ACHN (cell line): ENCODE results near the gene NGFR.
A peak's percentile ranks its signal among the peaks of the same experiment; 100 is the strongest.
"Not testable (repeated sequence)": the region's sequence is repeated elsewhere in the genome, so short reads cannot be mapped to it uniquely, and the experiment has no call there.

Experiments
- DNase-seq: peaks from one replicate; pipeline ENCODE4 v3.0.0-alpha.2; 2015
- in situ Hi-C: cut with HindIII; loops from 2 replicates; pipeline ENCODE4 v1.10.0; 2017; ENCODE audit warnings: low sequenced_read_pairs, low pct_ligation_motif_present, low pct_unique_long_range_greater_than_20kb

NGFR gene

GRCh38 chr17:49489348-49489747, 5.7 kb upstream of the NGFR start:
- no peak for DNase-seq
- in situ Hi-C loops = no loop called here

DNA sequence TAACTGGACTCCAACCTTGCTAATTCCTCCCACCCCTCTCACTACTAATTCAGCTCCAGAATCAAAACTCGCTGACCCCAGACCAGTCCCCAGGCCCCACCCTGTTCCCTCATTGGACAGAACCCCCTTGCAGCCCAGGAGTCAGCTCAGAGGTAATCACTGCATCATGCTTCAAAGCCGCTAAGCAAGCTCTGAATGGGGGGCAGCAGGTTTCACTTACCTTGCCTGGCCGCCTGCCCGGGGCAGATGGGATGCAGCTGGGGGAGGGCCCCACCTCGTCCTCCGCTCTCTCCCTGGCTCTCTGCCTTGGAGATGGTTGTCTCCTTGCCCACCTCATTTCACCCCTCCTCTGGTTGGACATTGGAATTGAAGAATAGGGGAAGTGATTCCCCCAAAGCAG, 4.8 kb upstream of the NGFR start:
- DNase-seq = no peak
- in situ Hi-C loops = no loop called here

DNA sequence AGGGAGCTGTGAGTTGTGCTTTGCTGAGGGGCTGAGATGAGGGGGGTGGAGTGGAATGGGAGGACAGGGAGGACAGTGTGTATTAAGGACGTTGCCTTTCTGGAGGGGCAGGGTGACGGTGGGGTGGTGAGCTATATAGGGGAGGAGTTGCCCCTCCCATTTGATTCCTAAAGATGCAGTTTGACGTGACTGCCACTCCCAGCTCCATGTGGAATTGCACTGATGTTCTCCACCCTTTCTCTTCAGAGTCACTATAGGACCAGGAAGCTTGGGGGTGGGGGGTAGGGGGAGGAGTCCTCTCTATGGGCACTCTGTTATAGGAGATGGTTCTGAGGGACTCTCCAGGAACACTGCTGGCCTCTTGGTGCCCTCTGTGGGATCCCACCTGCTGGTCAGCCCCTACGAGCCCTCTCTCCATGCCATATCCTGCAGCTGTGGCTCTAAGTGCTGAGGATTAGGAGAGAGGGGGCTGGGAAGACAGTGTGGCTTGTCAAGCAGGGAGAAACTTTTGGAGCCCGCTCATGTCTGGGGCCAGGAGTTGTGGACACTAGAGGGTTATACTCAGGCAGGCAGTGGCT, 3.8 kb upstream of the NGFR start:
- DNase-seq = no peak
- in situ Hi-C loops = no loop called here

DNA sequence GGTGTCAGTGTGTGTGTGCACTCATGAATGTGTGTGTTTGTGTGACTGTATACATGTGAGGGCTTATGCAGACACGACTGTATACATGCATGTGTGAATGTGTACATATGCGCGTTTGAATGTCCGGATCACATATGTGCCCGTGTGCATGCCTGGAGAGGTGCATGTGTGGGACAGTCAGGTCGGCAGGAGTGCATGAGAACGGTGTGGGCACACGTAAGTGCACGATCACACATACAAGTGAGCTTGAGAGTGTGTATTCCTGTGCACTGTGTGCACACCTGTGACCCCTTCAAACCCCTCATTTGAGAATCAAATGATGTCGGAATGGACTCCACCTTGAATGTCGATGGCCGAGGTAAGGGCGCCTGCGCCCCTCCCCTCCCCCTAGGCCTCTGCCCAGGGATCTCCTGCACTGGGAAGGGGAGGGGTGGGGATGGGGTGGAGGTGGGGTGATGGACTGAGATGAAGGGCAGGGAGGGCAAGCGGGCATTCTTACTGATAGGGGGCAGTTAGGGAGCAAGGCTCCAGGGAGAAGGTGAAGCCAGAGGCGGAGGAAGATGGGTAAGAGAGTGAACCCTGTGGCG, 601 bp upstream of the NGFR start:
- in situ Hi-C loops = no loop called here
- no peak for DNase-seq

GRCh38 chr17:49495842-49496182, 719 bp downstream of the NGFR start:
- in situ Hi-C loops = no loop called here

GRCh38 chr17:49496183-49496866, 1.2 kb downstream of the NGFR start:
- in situ Hi-C loops = no loop called here
- DNase-seq = peak; percentile 67

More at GRCh38 chr17:49495842-49496182, 719 bp downstream of the NGFR start:
- no peak for DNase-seq

GRCh38 chr17:49496867-49497147, 1.7 kb downstream of the NGFR start:
- DNase-seq = no peak
- in situ Hi-C loops = no loop called here

DNA sequence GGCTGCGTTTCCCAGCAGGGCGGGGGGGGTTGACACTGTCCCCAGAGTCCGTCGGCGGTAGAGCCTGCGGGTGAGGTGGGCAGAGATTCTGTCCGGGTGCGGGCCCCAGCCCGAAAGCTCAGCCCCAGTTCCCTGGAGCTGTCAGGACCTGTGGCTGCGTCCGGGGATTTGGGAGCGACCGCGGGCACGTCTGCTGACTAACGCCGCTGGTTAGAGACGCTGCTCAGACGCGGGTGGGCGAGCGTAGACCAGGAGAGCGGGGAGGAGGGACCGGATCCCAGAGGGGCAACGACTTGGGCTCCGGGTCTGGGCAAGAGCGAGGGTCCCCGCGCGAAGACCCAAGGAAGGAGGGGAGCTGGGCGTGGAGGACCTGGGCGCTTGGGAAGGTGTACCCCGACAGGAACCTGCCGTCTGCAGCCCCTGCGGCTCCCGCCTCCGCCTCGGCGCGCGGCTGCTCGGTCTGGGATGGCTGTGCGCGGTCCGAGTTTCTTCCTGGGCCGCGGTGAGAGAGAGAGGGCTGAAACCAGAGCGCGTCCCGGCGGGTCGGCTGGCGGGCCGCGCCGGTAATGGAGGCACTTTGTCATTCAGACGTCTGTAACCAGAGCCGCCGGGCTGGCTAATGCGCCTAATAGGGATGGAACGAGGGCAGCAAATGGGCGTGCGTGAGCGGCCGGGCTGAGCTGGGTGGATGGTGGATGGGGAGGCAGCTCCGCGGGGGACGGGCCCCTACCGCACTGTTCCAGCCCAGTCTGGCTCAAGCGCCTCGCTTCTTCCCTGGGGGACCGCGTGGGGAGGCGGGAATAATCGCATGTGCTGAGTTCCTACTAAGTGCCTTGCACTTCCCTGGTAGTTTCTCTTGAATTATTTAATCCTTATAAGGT, 2.3 kb downstream of the NGFR start:
- in situ Hi-C loops = no loop called here
- DNase-seq = peak; percentile 9

DNA sequence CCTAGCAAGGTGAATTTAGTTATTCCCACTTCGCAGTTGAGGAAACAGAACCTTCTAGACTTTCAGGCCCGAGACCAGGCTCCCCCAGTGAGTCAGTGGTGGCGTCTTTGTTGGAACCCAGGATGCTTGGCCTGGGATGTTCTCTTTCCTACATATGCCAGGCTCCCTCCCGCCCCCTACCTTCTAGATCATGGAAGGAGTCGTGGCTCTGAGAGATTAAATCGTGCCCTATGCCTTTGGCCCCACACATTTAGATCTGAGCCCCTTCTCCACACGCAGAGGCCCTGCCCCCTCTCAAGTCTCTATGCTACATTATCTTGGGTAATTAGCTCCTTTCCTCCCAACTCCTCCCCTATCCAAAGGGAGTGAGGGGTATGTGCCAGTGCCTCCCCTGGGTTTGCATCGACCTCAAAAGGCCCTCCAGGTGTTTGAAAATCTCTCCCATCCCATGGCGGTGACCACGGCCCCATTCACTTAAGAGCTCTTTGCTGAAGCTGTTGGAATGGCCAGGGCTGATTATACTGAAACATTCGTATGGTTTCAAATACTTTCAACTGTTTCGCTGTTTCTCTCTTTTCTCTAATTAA, 3.0 kb downstream of the NGFR start:
- DNase-seq = peak; percentile 23
- in situ Hi-C loops = no loop called here

DNA sequence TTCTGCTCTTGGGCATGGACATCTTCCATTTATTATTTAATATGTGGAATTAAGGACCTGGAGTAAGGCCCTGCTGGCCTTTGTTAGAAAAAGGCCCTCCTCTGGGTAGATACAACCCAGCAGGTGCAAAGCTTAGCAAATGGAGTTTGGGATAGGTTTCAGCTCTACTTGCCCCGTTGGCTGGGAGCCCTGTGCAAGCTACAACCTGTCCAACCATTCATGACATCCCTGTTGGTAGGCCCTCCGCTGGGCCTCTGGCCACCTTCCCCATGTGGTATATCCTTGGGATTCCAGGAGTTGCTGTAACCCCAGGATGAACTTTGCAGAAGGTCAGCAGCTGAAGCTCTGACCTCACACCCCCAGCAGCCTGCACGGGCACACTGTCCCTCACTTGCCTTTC, 6.4 kb downstream of the NGFR start:
- in situ Hi-C loops = no loop called here
- no peak for DNase-seq

GRCh38 chr17:49502254-49502653, 7.2 kb downstream of the NGFR start:
- DNase-seq = no peak
- in situ Hi-C loops = no loop called here

- DNase-seq, in situ Hi-C loops: not testable (repeated sequence)
Measured at GRCh38 chr17:49502680-49503079, 7.6 kb downstream of the NGFR start.

DNA sequence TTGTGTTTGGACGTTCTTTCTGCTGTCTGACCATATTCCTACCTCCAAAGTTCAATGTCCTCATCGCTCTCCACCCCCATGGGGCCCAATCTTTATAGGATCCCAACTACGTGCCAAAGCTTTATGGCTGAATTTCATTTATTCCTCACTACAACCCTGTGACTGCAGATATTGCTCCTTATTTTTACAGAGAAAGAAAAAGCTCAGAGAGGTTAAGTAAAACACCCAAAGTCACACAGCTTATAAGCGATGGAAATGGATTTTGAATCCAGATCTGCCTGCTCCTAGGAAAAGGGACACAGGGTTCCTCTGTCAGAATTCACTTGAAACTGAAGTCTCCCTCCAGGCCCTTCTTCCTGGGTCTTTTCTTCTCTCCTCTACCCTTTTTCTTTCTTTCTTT, 9.3 kb downstream of the NGFR start:
- in situ Hi-C loops = no loop called here
- DNase-seq = no peak

GRCh38 chr17:49505854-49506253, 10.8 kb downstream of the NGFR start:
- in situ Hi-C loops = no loop called here
- no peak for DNase-seq

GRCh38 chr17:49506282-49506681, 11.2 kb downstream of the NGFR start:
- DNase-seq = no peak
- in situ Hi-C loops = no loop called here

DNA sequence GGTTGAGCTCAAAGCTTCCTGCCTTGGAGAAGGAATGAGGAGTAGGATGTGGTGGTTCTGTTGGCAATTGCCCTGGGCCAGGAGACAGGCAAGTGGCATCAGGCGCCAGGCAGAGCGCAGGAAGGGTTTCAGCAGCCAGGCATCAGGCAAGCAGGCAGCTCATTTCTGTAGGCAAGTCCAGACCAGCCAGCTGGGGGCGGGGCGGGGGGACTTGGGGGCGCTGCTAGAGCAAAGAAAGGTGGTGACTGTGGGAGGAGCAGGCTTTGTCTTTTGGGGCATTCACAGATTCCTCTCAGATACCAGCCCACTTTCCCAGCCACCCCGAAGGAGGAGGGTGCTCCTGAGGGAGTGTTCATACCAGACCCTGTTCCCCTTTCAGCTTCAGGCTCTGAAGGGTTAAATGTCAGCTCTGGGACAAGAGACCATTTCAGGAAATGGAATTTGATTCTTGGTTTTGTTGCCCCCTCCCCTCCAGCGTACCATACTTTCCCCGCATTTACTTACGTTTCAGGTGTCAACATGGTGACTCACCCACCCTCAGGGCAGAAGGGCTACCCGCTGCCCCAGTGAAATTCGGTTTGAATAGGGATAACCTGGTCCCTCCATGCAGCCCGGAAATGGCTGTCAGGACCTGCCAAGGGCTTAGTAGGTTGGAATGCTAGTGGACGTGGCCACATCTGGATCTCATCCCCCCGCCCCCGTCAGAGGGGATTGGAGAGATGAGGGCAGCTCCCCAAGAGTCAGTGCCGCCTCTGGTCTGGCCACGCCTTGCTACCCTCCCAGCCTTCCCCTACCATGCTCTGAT, 13.2 kb downstream of the NGFR start:
- in situ Hi-C loops = no loop called here
- no peak for DNase-seq

DNA sequence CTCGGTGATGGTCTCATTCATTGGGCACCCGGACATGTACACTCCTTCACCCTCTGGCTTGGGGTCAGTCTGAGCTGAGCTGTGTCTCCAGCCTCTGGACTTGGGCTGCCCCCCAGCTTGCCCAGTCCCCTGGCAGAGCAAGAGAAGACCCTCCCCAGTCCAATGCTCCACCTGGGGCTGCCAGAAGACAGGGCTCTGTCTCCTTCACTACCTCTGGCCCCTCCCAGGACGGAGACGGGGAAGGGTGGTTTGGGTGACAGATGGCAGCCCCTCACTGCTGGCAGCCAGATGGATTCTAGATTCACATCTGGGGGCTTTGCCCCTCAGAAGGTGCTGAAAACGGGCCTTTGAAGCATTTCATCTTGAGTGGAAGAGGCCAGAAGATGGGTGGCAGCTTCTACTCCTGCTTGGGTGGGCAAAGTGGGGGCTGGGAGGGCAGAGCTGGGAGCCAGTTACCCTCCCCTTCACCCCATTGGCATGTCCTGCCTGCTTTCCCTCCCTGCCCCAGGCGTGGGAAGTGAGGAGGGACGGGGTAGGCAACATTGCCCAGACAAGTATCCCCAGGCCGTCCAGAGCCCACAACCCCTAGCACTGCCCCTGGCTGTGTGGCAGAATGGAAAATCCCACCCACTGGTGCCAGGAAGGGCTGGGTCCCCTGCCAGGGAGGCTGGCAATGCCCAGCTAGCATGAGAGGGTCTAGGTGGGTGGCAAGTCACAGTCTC, 13.9 kb downstream of the NGFR start:
- in situ Hi-C loops = no loop called here
- no peak for DNase-seq

DNA sequence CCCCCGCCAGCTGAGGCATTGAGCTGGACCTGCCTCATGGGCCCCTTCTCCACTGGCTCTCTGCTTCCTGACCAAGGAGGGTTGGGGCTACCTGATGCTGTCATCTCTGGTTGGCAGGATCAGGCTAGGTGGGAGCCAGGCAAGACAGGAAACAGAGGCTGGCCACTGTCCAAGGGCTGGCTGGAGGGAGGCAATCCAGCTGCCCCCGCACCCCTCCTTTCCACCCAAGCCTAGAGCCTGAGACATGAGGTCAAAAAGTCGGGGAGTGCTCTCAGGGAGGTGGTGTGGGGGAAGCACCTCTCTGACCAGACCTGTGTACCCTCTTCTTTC, 14.5 kb downstream of the NGFR start:
- in situ Hi-C loops = no loop called here
- DNase-seq = no peak
